Nephron (organoid): ENCODE results near the gene SMAD9.

Source experiments
- H3K27ac Mint-ChIP-seq, 3 experiments: 2 replicates each; pipeline ENCODE4 v1.8.0; 2020; ENCODE audit warnings: mixed read lengths in 3 of 3, mild to moderate bottlenecking in 2 of 3, moderate library complexity in 1 of 3
- H3K27me3 Mint-ChIP-seq: 2 replicates; pipeline ENCODE4 v1.8.0; 2021; ENCODE audit warnings: low read depth, mild to moderate bottlenecking, moderate library complexity, mixed read lengths
- H3K36me3 Mint-ChIP-seq: 2 replicates; pipeline ENCODE4 v1.8.0; 2020; ENCODE audit warnings: low read depth, mixed read lengths
- H3K4me1 Mint-ChIP-seq: 2 replicates; pipeline ENCODE4 v1.8.0; 2020; ENCODE audit warnings: mixed read lengths
- H3K4me3 Mint-ChIP-seq, 3 experiments: 2 replicates each; pipeline ENCODE4 v1.8.0; 2020; ENCODE audit warnings: mild to moderate bottlenecking in 3 of 3, mixed read lengths in 3 of 3, moderate library complexity in 2 of 3
- H3K9me3 Mint-ChIP-seq: 2 replicates; pipeline ENCODE4 v1.8.0; 2020; ENCODE audit warnings: mixed read lengths
- TF ChIP-seq, protein P1 (sequence below), 3 experiments: fragments of 200-600 bp; sonication (generic); IDR thresholded peaks; one replicate each; pipeline ENCODE4 v1.5.0; 2021; ENCODE audit warnings: antibody characterized with exemption in 3 of 3; ENCODE audit not compliant: unreplicated experiment in 3 of 3

The SMAD9 gene

DNA sequence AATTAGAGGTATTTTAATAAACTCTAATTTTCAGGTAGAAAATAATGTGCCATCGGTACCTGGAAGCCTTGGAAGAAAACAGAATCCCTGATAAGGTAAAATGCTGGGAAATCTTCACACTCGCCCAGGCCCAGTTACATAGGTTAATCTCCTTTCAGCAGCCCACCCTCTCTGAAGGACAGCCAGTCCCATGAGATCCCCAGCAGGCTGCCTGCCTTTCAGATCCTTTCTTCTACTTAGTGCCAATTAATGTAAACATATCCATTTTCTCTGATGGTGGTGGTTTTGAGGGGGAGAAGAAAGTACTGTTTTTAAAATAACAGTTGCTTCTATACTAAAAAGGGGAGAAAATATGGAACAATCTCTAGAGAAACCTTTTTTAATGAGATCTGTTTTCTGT is 12.2 kb downstream of the SMAD9 start:
- TF ChIP-seq, protein P1, sequence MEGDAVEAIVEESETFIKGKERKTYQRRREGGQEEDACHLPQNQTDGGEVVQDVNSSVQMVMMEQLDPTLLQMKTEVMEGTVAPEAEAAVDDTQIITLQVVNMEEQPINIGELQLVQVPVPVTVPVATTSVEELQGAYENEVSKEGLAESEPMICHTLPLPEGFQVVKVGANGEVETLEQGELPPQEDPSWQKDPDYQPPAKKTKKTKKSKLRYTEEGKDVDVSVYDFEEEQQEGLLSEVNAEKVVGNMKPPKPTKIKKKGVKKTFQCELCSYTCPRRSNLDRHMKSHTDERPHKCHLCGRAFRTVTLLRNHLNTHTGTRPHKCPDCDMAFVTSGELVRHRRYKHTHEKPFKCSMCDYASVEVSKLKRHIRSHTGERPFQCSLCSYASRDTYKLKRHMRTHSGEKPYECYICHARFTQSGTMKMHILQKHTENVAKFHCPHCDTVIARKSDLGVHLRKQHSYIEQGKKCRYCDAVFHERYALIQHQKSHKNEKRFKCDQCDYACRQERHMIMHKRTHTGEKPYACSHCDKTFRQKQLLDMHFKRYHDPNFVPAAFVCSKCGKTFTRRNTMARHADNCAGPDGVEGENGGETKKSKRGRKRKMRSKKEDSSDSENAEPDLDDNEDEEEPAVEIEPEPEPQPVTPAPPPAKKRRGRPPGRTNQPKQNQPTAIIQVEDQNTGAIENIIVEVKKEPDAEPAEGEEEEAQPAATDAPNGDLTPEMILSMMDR (IDR thresholded peaks at IDR 0.05; ENCODE audit: unreplicated experiment in 3 of 3): no peak
- H3K27me3 Mint-ChIP-seq: no peaks in the 10 kb centered on the region
- H3K27ac Mint-ChIP-seq: peak overlapping the region in 1 of 3 experiments; percentile 25
- H3K4me3 Mint-ChIP-seq: no peak overlapping the region
- peaks cover 11% of the 10 kb centered on the region for H3K4me1 Mint-ChIP-seq
- H3K36me3 Mint-ChIP-seq: peaks cover 13% of the 10 kb centered on the region
- no peaks in the 10 kb centered on the region for H3K9me3 Mint-ChIP-seq

DNA sequence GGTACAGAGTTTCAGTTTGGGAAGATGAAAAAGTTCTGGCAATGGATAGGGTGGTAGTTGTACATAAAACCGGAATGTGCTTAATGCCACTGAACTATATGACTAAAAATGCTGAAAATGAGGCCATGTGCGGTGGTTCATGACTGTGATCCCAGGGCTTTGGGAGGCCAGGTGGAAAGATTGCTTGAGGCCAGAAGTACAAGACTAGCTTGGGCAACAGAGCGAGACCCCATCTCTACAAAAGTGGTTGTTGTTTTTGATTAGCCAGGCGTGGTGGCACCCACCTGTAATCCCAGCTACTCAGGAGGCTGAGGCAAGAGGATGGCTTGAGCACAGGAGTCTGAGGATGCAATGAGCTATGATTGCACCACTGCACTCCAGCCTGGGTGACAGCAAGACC is 12.8 kb downstream of the SMAD9 start:
- H3K27ac Mint-ChIP-seq: peak overlapping the region in 1 of 3 experiments; percentile 8
- no peak overlapping the region for H3K4me3 Mint-ChIP-seq

DNA sequence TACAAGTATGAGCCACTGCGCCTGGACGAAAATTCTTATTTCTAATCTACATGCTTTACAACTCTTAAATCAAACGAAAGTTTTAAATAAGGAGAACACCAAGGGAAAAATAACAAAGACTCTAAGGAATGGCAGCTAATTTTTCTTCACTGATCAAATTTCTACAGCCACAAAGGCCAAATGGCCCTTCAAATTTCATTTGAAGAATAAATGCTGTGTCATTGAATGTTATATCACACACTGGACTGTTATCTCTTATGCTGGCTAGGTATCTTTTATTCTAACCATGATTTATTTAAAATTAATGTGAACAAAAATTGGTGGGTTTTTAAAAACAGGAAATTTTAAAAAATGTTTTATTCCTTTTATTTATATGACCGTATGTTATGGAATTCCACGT is 14.1 kb downstream of the SMAD9 start:
- peaks cover 12% of the 10 kb centered on the region for H3K9me3 Mint-ChIP-seq
- no peak overlapping the region for H3K4me3 Mint-ChIP-seq
- TF ChIP-seq, protein P1 (IDR thresholded peaks at IDR 0.05; ENCODE audit: unreplicated experiment in 3 of 3): no peak
- peak overlapping the region in 1 of 3 experiments; percentile 33 for H3K27ac Mint-ChIP-seq
- peaks cover 24% of the 10 kb centered on the region for H3K36me3 Mint-ChIP-seq
- H3K4me1 Mint-ChIP-seq: peaks cover 8% of the 10 kb centered on the region
- H3K27me3 Mint-ChIP-seq: no peaks in the 10 kb centered on the region

More for the DNA sequence above, 12.8 kb downstream of the SMAD9 start:
- Mint-ChIP-seq H3K4me1 (peaks cover 11% of the 10 kb centered on the region), H3K36me3 (peaks cover 13% of the 10 kb centered on the region), H3K9me3 (peaks cover under 1% of the 10 kb centered on the region), H3K27me3 (no peaks in the 10 kb centered on the region)
- TF ChIP-seq, protein P1 (IDR thresholded peaks at IDR 0.05; ENCODE audit: unreplicated experiment in 3 of 3): no peak

DNA sequence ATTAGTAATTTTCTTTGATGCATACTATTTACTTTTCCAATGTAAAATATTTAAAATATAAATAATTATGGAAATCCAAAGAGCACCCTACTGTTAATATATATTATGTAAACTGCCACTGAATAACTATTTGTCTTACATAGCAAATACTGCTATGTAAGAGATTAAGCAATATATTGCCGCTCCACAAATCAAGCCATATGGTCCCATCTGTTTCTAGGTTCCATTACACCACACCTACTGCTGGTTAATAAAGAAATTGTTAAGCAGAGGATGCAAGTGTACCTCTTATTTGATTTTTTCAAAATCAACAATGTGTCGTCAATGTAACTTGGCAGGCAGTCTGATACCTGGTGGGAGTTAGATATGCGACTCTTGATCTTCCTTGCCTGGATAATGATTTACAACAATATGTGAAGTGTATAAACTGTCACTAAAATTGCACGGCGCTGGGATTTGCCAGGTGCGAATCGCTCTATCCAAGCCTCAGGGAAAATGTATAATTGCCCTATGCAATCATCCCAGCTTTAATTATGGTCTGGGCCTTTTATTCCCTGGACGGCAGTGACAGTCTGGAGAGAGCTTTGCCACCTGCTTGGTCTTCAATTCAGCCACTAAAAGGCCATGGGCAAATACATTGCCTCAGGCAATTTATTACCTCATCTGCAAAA is 16.0 kb downstream of the SMAD9 start:
- Mint-ChIP-seq H3K4me1 (peaks cover 8% of the 10 kb centered on the region), H3K27me3 (no peaks in the 10 kb centered on the region), H3K9me3 (peaks cover 24% of the 10 kb centered on the region), H3K4me3 (no peak overlapping the region), H3K27ac (no peak overlapping the region), H3K36me3 (peaks cover 38% of the 10 kb centered on the region)
- TF ChIP-seq, protein P1 (IDR thresholded peaks at IDR 0.05; ENCODE audit: unreplicated experiment in 3 of 3): no peak

DNA sequence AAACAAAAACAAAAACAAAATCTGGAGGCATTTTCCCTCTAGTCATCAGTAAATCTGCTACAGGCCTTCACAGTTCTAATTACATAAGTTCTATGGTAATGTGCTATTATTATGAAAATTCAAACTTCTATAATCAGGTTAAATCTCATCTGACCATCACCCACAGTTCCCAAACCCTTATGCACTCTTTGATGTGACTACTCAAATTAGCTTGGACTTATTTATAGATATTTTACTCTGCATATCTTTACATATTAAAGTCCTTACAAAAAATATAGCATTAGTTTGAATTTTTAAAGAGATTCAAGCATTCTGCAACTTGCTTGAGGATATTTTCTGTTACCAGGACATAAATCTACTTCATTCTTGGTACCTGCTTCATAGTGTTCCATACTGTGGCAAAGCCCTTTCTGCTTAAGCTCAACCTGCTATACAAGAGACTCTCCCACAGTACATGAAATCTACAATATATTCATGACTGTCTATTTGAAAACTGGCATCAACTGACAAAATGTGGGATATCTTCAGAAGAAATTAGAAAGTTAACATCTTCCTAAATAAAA is 22.9 kb downstream of the SMAD9 start:
- TF ChIP-seq, protein P1 (IDR thresholded peaks at IDR 0.05; ENCODE audit: unreplicated experiment in 3 of 3): no peak
- H3K27me3 Mint-ChIP-seq: no peaks in the 10 kb centered on the region
- H3K9me3 Mint-ChIP-seq: peaks cover 31% of the 10 kb centered on the region
- H3K4me1 Mint-ChIP-seq: peaks cover 5% of the 10 kb centered on the region
- H3K27ac Mint-ChIP-seq: no peak overlapping the region
- no peak overlapping the region for H3K4me3 Mint-ChIP-seq
- H3K36me3 Mint-ChIP-seq: peaks cover 38% of the 10 kb centered on the region

DNA sequence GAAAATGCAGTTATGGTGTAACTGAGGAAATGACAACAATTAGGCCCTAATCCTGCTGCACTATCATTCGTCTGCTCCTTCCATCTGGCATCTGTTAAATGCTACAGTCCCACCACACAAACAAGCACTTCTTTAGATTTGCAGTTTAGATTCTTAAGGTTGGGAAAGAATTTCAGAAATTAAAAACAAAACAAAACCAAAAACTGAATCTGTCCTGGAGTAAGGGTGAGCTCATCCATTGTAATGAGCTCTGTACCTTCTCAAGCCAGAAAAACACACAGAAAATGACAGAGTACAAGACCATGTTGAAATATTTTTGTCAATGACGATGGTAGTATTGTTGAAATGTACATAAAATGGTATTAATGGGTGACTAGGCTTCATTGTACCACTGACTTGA is 28.3 kb downstream of the SMAD9 start:
- Mint-ChIP-seq H3K4me3 (no peak overlapping the region), H3K4me1 (peaks cover 13% of the 10 kb centered on the region), H3K9me3 (peaks cover 2% of the 10 kb centered on the region), H3K36me3 (peaks cover 7% of the 10 kb centered on the region), H3K27ac (no peak overlapping the region), H3K27me3 (no peaks in the 10 kb centered on the region)
- TF ChIP-seq, protein P1 (IDR thresholded peaks at IDR 0.05; ENCODE audit: unreplicated experiment in 3 of 3): no peak
